ENCODE data around the gene STARD4.

DNA sequence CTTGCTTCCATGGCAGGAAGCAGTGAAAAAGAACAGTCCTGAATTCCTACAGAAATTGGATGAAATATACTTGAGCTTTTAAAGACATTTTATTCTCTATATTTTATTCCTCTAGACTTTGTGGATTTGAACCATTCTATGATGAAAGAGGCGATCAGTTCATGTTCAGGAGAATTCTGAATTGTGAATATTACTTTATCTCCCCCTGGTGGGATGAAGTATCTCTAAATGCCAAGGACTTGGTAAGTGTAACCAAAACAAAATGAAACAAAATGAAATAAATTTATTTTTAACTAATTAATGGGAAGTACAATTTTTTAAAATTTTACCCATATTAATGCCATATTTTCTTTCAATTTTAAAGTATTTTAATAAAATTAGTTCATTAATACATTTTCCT lies 34.1 kb downstream of the STARD4 start:
- TF ChIP-seq POLR2A (IDR thresholded peaks at IDR 0.05; ENCODE audit: low read depth) (no peak), CTCF (IDR thresholded peaks at IDR 0.05) (no peak), POLR2AphosphoS5 (IDR thresholded peaks at IDR 0.05) (no peak)
